Thyroid gland (tissue), 4 donors: ENCODE data around the gene PNLIPRP2.

Source experiments
- POLR2A ChIP-seq, 2 donors: fragments of 450-650 bp; IDR thresholded peaks; one replicate each; pipeline ENCODE4 v1.6.1; 2017; ENCODE audit warnings: antibody characterized with exemption in 2 of 2, mild to moderate bottlenecking in 2 of 2, moderate library complexity in 1 of 2
- TF ChIP-seq, protein P1 (sequence below), 6 experiments: fragments of 200-600 bp in 3 of 6; fragments of 450-650 bp in 3 of 6; sonication (generic) in 3 of 6; IDR thresholded peaks; one replicate each; pipeline ENCODE4 v1.5.1; 2016 to 2019; ENCODE audit warnings: antibody characterized with exemption in 6 of 6, mild to moderate bottlenecking in 2 of 6, inconsistent platforms in 1 of 6, moderate library complexity in 1 of 6

- TF ChIP-seq, protein P1, sequence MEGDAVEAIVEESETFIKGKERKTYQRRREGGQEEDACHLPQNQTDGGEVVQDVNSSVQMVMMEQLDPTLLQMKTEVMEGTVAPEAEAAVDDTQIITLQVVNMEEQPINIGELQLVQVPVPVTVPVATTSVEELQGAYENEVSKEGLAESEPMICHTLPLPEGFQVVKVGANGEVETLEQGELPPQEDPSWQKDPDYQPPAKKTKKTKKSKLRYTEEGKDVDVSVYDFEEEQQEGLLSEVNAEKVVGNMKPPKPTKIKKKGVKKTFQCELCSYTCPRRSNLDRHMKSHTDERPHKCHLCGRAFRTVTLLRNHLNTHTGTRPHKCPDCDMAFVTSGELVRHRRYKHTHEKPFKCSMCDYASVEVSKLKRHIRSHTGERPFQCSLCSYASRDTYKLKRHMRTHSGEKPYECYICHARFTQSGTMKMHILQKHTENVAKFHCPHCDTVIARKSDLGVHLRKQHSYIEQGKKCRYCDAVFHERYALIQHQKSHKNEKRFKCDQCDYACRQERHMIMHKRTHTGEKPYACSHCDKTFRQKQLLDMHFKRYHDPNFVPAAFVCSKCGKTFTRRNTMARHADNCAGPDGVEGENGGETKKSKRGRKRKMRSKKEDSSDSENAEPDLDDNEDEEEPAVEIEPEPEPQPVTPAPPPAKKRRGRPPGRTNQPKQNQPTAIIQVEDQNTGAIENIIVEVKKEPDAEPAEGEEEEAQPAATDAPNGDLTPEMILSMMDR (IDR thresholded peaks at IDR 0.05) = no peak
- TF ChIP-seq POLR2A (IDR thresholded peaks at IDR 0.05) = no peak
Observed at GRCh38 chr10:116636976-116637375, 16.2 kb downstream of the PNLIPRP2 start.
